Epithelial cell of alveolus of lung (primary cell): ENCODE results near the gene SNRNP35. TPM values are rescaled to one million over a fixed set of nuclear protein-coding genes. Genes with fewer than 3 reads are reported as not detected.

Experiments used
- total RNA-seq: library from RNA; depleted of rRNA; stranded (reverse); fragments of >200 nt; gene quantifications from 2 replicates; pipeline ENCODE4 v1.2.1, GENCODE V29; 2015

The SNRNP35 gene, protein sequence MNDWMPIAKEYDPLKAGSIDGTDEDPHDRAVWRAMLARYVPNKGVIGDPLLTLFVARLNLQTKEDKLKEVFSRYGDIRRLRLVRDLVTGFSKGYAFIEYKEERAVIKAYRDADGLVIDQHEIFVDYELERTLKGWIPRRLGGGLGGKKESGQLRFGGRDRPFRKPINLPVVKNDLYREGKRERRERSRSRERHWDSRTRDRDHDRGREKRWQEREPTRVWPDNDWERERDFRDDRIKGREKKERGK
- total RNA-seq, result 7.5 and 13.1 TPM in 2 replicates

DNA sequence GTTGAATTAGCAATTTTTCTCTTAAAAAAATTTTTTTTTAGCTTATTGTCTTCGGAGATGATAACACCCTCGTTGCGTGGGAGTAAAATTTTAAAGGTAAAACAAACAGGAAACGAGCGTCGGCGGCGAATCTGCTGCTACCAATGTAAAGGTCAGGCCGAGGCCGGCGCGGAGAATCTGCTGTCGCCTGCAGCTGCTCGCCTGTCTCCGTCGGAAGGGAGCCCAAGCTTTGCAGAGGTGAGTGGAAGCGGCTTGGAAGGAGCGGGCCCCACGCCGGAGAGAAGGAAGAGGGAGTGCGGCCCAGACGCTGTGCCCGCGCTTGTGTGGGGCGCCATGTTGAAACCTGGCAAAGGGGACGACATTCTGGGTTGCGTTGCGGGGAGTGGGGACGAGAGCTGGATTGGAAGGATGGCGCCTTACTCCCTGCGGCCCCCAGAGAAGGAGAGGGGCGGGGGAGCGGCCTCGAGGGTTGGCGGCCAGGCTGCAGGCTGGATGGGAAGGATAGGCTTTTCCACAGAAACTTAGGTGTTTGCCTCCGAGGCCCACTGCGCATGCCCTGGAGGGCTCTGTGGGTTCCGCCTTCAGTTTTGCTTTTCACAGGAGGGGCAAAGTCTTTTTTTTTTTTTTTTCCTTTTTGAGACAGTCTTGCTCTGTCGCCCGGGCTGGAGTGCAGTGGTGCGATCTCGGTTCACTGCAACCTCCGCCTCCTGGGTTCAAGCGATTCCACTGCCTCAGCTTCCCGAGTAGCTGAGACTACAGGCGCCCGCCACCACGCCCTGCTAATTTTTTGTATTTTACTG is at the start of gene SNRNP35:
SNRNP35 (plus strand) TSS at position 160 of the 800 bp plus-strand sequence. CDS start 7,402 bp downstream, outside the sequence.

GRCh38 chr12:123436017-123436964 is 21.6 kb upstream of the SNRNP35 start, which contains the start of gene RILPL2:
Gene RILPL2, minus strand, starts transcription at chr12:123436684. Its CDS starts 264 bp downstream, at chr12:123436420.

Other genes starting within 250 kb of the SNRNP35 start
- gene MPHOSPH9, start 225.0 kb upstream of the SNRNP35 start, total RNA-seq, result 19.1 and 35.1 TPM in 2 replicates
- 7.1 and 15.0 TPM in 2 replicates for gene MTRFR, start 224.7 kb upstream of the SNRNP35 start, total RNA-seq
- 213 and 289 TPM in 2 replicates for gene CDK2AP1, start 186.3 kb upstream of the SNRNP35 start, total RNA-seq
- 15.8 and 19.0 TPM in 2 replicates for gene SBNO1, start 93.3 kb upstream of the SNRNP35 start, total RNA-seq
- gene KMT5A, start 74.0 kb upstream of the SNRNP35 start, total RNA-seq, result 21.2 and 35.2 TPM in 2 replicates
- 2.6 and 5.9 TPM in 2 replicates for gene RILPL2, start 21.5 kb upstream of the SNRNP35 start, total RNA-seq
- gene RILPL1, start 75.6 kb downstream of the SNRNP35 start, total RNA-seq, result 17.1 and 19.7 TPM in 2 replicates
- 204 and 237 TPM in 2 replicates for gene TMED2, start 126.4 kb downstream of the SNRNP35 start, total RNA-seq
- gene DDX55, start 144.0 kb downstream of the SNRNP35 start, total RNA-seq, result 11.0 and 14.6 TPM in 2 replicates
- gene EIF2B1, start 175.5 kb downstream of the SNRNP35 start, total RNA-seq, result 57.1 and 80.9 TPM in 2 replicates
- gene GTF2H3, start 175.7 kb downstream of the SNRNP35 start, total RNA-seq, result 24.4 and 37.4 TPM in 2 replicates
- 6.9 and 8.4 TPM in 2 replicates for gene TCTN2, start 213.0 kb downstream of the SNRNP35 start, total RNA-seq